ENCODE results near the gene WDR36. TPM values are rescaled to one million over a fixed set of nuclear protein-coding genes. Genes with fewer than 3 reads are reported as not detected.

WDR36 gene
- total RNA-seq, 2 experiments from 2014 or later = 34.1 to 40.3 TPM

GRCh38 chr5:111170279-111170678 lies 78.1 kb downstream of the WDR36 start:
- no peak overlapping the region for H3K27ac Mint-ChIP-seq
- intact Hi-C loops (cut with micrococcal nuclease) = no loop called here
- H3K36me3 Mint-ChIP-seq (ENCODE audit: low read depth) = no peaks in the 10 kb centered on the region
- no peak for DNase-seq
- H3K9me3 Mint-ChIP-seq = peaks cover 4% of the 10 kb centered on the region
- CTCF ChIA-PET = interaction anchor here (0.6 to 3.0 kb wide), 5 partner anchors 10 to 282 kb away, joined by 3 to 18 read pairs (median 3); no protein-coding TSS in a partner anchor
- H3K27me3 Mint-ChIP-seq (ENCODE audit: low read depth) = no peaks in the 10 kb centered on the region
- H3K4me1 Mint-ChIP-seq (ENCODE audit: low read depth) = peaks cover 3% of the 10 kb centered on the region
- no peak overlapping the region for H3K4me3 Mint-ChIP-seq

GRCh38 chr5:111172504-111172903 lies 80.4 kb downstream of the WDR36 start:
- CTCF ChIA-PET = interaction anchor here (0.6 kb wide), 1 partner anchor 681 kb away, joined by 3 read pairs; no protein-coding TSS in a partner anchor
- no peaks in the 10 kb centered on the region for H3K36me3 Mint-ChIP-seq (ENCODE audit: low read depth)
- peaks cover 3% of the 10 kb centered on the region for H3K4me1 Mint-ChIP-seq (ENCODE audit: low read depth)
- DNase-seq = peak; percentile 10
- H3K27ac Mint-ChIP-seq = no peak overlapping the region
- peaks cover 4% of the 10 kb centered on the region for H3K9me3 Mint-ChIP-seq
- intact Hi-C loops (cut with micrococcal nuclease) = no loop called here
- no peaks in the 10 kb centered on the region for H3K27me3 Mint-ChIP-seq (ENCODE audit: low read depth)
- H3K4me3 Mint-ChIP-seq = no peak overlapping the region

GRCh38 chr5:111173476-111173875 lies 81.3 kb downstream of the WDR36 start:
- CTCF ChIA-PET = interaction anchor here (0.9 kb wide), 1 partner anchor 51 kb away, joined by 3 read pairs; the partner anchor contains the start of gene CAMK4
- H3K9me3 Mint-ChIP-seq = no peaks in the 10 kb centered on the region

More at GRCh38 chr5:111173476-111173875, 81.3 kb downstream of the WDR36 start:
- no peaks in the 10 kb centered on the region for H3K36me3 Mint-ChIP-seq (ENCODE audit: low read depth)
- no peak overlapping the region for H3K4me3 Mint-ChIP-seq
- no peak overlapping the region for H3K27ac Mint-ChIP-seq
- intact Hi-C loops (cut with micrococcal nuclease) = no loop called here
- peaks cover 3% of the 10 kb centered on the region for H3K4me1 Mint-ChIP-seq (ENCODE audit: low read depth)
- no peak for DNase-seq
- H3K27me3 Mint-ChIP-seq (ENCODE audit: low read depth) = no peaks in the 10 kb centered on the region

Other genes with a start within 250 kb of the WDR36 start
- under 1 TPM; 0.81 to 0.99 TPM for gene TSLP, start 20.6 kb upstream of the WDR36 start, total RNA-seq
- gene CAMK4, start 132.0 kb downstream of the WDR36 start, total RNA-seq = 10 to 100 TPM; 40.6 to 44.4 TPM

Data from activated naive CD4-positive, alpha-beta T cell treated with anti-CD3 and anti-CD28 coated beads for 36 hours (primary cell).